ENCODE measurements around the gene MAFF. TPM values are rescaled to one million over a fixed set of nuclear protein-coding genes. Genes with fewer than 3 reads are reported as not detected.

The MAFF gene
- total RNA-seq, 1 donor from 2014 or later: 1.8 TPM

DNA sequence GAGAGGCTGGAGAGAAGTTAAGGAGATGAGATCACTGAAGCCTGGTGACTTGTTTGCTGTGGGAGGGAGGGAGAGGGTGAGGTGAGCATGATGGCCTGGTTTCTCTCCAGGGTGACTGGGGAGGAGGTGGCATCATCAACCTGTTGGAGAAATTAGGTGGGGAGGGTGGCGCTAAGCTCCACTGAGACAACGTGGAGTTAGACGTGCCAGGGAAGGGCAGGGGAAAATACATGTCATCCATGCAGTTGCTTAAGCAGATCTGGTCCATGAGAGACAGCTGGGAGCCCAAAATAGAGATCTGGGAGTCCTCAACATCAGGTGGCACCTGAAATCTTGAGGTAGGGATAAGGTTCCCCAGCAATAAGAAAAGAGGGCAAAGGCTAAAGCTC lies 9.3 kb upstream of the MAFF start:
- no peak for TF ChIP-seq CTCF (IDR thresholded peaks at IDR 0.05; ENCODE audit: partially characterized antibody, unreplicated experiment)
- Mint-ChIP-seq H3K36me3 (ENCODE audit: unreplicated experiment) (no peaks in the 10 kb centered on the region), H3K27ac (ENCODE audit: unreplicated experiment) (no peak overlapping the region), H3K9me3 (ENCODE audit: unreplicated experiment) (peaks cover 11% of the 10 kb centered on the region), H3K4me3 (ENCODE audit: unreplicated experiment) (no peak overlapping the region), H3K4me1 (ENCODE audit: low read depth, unreplicated experiment) (no peaks in the 10 kb centered on the region), H3K27me3 (ENCODE audit: unreplicated experiment) (peaks cover 9% of the 10 kb centered on the region)
- DNase-seq: no peak

GRCh38 chr22:38193580-38193979 lies 8.2 kb upstream of the MAFF start:
- Mint-ChIP-seq H3K9me3 (ENCODE audit: unreplicated experiment) (peaks cover 9% of the 10 kb centered on the region), H3K4me3 (ENCODE audit: unreplicated experiment) (no peak overlapping the region), H3K36me3 (ENCODE audit: unreplicated experiment) (no peaks in the 10 kb centered on the region), H3K4me1 (ENCODE audit: low read depth, unreplicated experiment) (no peaks in the 10 kb centered on the region), H3K27ac (ENCODE audit: unreplicated experiment) (no peak overlapping the region), H3K27me3 (ENCODE audit: unreplicated experiment) (peaks cover 11% of the 10 kb centered on the region)
- no peak for TF ChIP-seq CTCF (IDR thresholded peaks at IDR 0.05; ENCODE audit: partially characterized antibody, unreplicated experiment)
- no peak for DNase-seq

- TF ChIP-seq CTCF (IDR thresholded peaks at IDR 0.05; ENCODE audit: partially characterized antibody, unreplicated experiment): no peak
- H3K27me3 Mint-ChIP-seq (ENCODE audit: unreplicated experiment): peaks cover 10% of the 10 kb centered on the region
- H3K27ac Mint-ChIP-seq (ENCODE audit: unreplicated experiment): no peak overlapping the region
- H3K36me3 Mint-ChIP-seq (ENCODE audit: unreplicated experiment): no peaks in the 10 kb centered on the region
- peaks cover 10% of the 10 kb centered on the region for H3K9me3 Mint-ChIP-seq (ENCODE audit: unreplicated experiment)
- DNase-seq: no peak
- H3K4me3 Mint-ChIP-seq (ENCODE audit: unreplicated experiment): no peak overlapping the region
- H3K4me1 Mint-ChIP-seq (ENCODE audit: low read depth, unreplicated experiment): peaks cover 5% of the 10 kb centered on the region
Measured at GRCh38 chr22:38196791-38197419, 4.9 kb upstream of the MAFF start.

DNA sequence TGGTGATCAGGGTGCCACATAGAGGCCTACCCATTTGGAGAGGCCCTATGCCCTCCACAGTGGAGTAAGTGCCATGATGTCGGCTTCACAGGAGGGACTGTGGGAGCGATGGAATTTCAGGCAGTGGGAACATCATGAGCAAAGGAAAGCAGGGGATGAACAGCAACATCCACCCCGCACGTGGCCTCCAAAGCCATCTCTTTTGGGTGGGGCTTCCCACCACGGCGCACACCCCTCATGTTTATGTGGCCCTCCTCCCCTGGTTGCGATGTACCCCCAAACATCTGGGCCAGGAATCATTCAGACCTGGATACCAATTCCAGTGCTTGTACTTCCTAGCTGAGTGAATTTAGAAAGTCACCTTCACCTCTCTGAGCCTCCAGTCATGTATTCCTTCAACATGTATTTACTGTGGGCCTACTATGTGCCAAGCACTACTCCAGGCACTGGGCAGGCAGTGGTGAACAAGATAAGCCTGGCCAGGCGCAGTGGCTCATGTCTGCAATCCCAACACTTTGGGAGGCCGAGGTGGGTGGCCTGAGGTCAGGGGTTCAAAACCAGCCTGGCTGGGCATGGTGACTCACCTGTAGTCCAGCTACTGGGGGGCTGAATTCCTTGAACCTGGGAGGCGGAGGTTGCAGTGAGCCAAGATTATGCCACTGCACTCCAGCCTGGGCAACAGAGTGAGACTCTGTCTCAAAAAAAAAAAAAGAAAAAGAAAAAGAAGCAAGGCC lies 1.8 kb upstream of the MAFF start:
- peaks cover 5% of the 10 kb centered on the region for H3K4me1 Mint-ChIP-seq (ENCODE audit: low read depth, unreplicated experiment)
- peaks cover 9% of the 10 kb centered on the region for H3K9me3 Mint-ChIP-seq (ENCODE audit: unreplicated experiment)
- no peak overlapping the region for H3K4me3 Mint-ChIP-seq (ENCODE audit: unreplicated experiment)
- TF ChIP-seq CTCF (IDR thresholded peaks at IDR 0.05; ENCODE audit: partially characterized antibody, unreplicated experiment): no peak
- H3K36me3 Mint-ChIP-seq (ENCODE audit: unreplicated experiment): no peaks in the 10 kb centered on the region
- peaks cover 5% of the 10 kb centered on the region for H3K27me3 Mint-ChIP-seq (ENCODE audit: unreplicated experiment)
- no peak for DNase-seq
- H3K27ac Mint-ChIP-seq (ENCODE audit: unreplicated experiment): no peak overlapping the region

GRCh38 chr22:38201371-38201710 lies 453 bp upstream of the MAFF start:
- TF ChIP-seq CTCF (IDR thresholded peaks at IDR 0.05; ENCODE audit: partially characterized antibody, unreplicated experiment): no peak
- DNase-seq: no peak
- peaks cover 9% of the 10 kb centered on the region for H3K9me3 Mint-ChIP-seq (ENCODE audit: unreplicated experiment)

More at GRCh38 chr22:38201371-38201710, 453 bp upstream of the MAFF start:
- peaks cover 5% of the 10 kb centered on the region for H3K4me1 Mint-ChIP-seq (ENCODE audit: low read depth, unreplicated experiment)
- peaks cover 8% of the 10 kb centered on the region for H3K27me3 Mint-ChIP-seq (ENCODE audit: unreplicated experiment)
- H3K36me3 Mint-ChIP-seq (ENCODE audit: unreplicated experiment): no peaks in the 10 kb centered on the region
- H3K27ac Mint-ChIP-seq (ENCODE audit: unreplicated experiment): peak overlapping the region; percentile 65
- peak overlapping the region; percentile 81 for H3K4me3 Mint-ChIP-seq (ENCODE audit: unreplicated experiment)

Data from glutamatergic neuron (in vitro differentiated cells).